OCI-LY7 (cell line): ENCODE data around the gene PXDN. TPM values are rescaled to one million over a fixed set of nuclear protein-coding genes. Genes with fewer than 3 reads are reported as not detected.

Experiments used
- BruUV-seq: library from RNA; stranded (reverse); fragments of 400-500 nt; replicated peaks from 2 replicates; lab custom pipeline; 2021; lab: Mats Ljungman, UMichigan
- CTCF ChIA-PET: fragments of 300-600 bp; sonication (Branson Sonifier 250); formaldehyde crosslinking; loops from one replicate; lab custom pipeline; 2022; ENCODE audit warnings: antibody characterized with exemption; ENCODE audit not compliant: unreplicated experiment; lab: Charles Lee
- POLR2A ChIA-PET: fragments of 300-600 bp; sonication (Branson Sonifier 250); formaldehyde crosslinking; loops from one replicate; lab custom pipeline; 2022; ENCODE audit warnings: antibody characterized with exemption; lab: Charles Lee
- DNase-seq: peaks from one replicate; pipeline ENCODE4 v3.0.0-alpha.2; 2015; ENCODE audit warnings: low spot score
- H2AFZ ChIP-seq: fragments of 200-600 bp; sonication (generic), shearing (Covaris generic); 2 replicates; pipeline ENCODE4 v1.6.1; 2014; ENCODE audit warnings: mild to moderate bottlenecking, antibody characterized with exemption, low read length, moderate library complexity
- H3K27ac ChIP-seq: fragments of 200-600 bp; sonication (generic); 2 replicates; pipeline ENCODE4 v1.5.1; 2014; ENCODE audit warnings: mixed run types, low read depth, mild to moderate bottlenecking, moderate library complexity, low read length, inconsistent platforms; ENCODE audit not compliant: poor library complexity, severe bottlenecking
- H3K36me3 ChIP-seq: fragments of 200-600 bp; sonication (generic); 2 replicates; pipeline ENCODE4 v1.6.1; 2014; ENCODE audit warnings: mild to moderate bottlenecking, antibody characterized with exemption, low read length, moderate library complexity, mixed read lengths; ENCODE audit not compliant: insufficient read depth
- H3K4me1 ChIP-seq: fragments of 200-600 bp; sonication (generic); 2 replicates; pipeline ENCODE4 v1.5.1; 2014; ENCODE audit warnings: mild to moderate bottlenecking, low read length; ENCODE audit not compliant: insufficient read depth, poor library complexity, severe bottlenecking
- H3K4me2 ChIP-seq: fragments of 200-600 bp; sonication (generic); 2 replicates; pipeline ENCODE4 v1.6.1; 2014; ENCODE audit warnings: mild to moderate bottlenecking, low read length
- H3K4me3 ChIP-seq: fragments of 200-600 bp; sonication (generic); 2 replicates; pipeline ENCODE4 v1.5.1; 2014; ENCODE audit warnings: mild to moderate bottlenecking, low read depth, low read length; ENCODE audit not compliant: poor library complexity, severe bottlenecking
- H3K79me2 ChIP-seq: fragments of 200-600 bp; sonication (generic); 2 replicates; pipeline ENCODE4 v1.6.1; 2016; ENCODE audit warnings: low read depth, mild to moderate bottlenecking, low read length, moderate library complexity, mixed read lengths; ENCODE audit not compliant: insufficient read depth
- H3K9me2 ChIP-seq: fragments of 200-600 bp; sonication (generic); 2 replicates; pipeline ENCODE4 v1.6.1; 2016; ENCODE audit warnings: mild to moderate bottlenecking, low read length, mixed read lengths; ENCODE audit not compliant: insufficient read depth
- H3K9me3 ChIP-seq: fragments of 200-600 bp; sonication (generic); 2 replicates; pipeline ENCODE4 v1.6.1; 2014; ENCODE audit warnings: mild to moderate bottlenecking, mixed run types, low read length, mixed read lengths
- H4K20me1 ChIP-seq: fragments of 200-600 bp; sonication (generic); 2 replicates; pipeline ENCODE4 v1.6.1; 2014; ENCODE audit warnings: mild to moderate bottlenecking, antibody characterized with exemption, low read length, moderate library complexity, mixed read lengths; ENCODE audit not compliant: insufficient read depth
- CTCF ChIP-seq: fragments of 200-600 bp; sonication (generic); conservative IDR thresholded peaks from 2 replicates; pipeline ENCODE4 v1.5.1; 2014; ENCODE audit warnings: mild to moderate bottlenecking, antibody characterized with exemption, low read length, moderate library complexity, mixed read lengths
- EZH2phosphoT487 ChIP-seq: fragments of 200-600 bp; sonication (generic); IDR thresholded peaks from 2 replicates; pipeline ENCODE4 v1.6.1; 2018; ENCODE audit warnings: low read depth, borderline replicate concordance, mild to moderate bottlenecking, mixed run types, antibody characterized with exemption, low read length, moderate library complexity, mixed read lengths
- intact Hi-C: fragments of 100-400 bp; cut with micrococcal nuclease; formaldehyde crosslinking; loops from one replicate; pipeline ENCODE4 v1.10.0; 2022; ENCODE audit not compliant: unreplicated experiment
- total RNA-seq, 2 experiments: library from RNA; depleted of rRNA in 1 of 2; stranded (reverse); fragments of >200 nt in 1 of 2; shearing (Covaris generic) in 1 of 2; gene quantifications; 2 replicates each; pipeline ENCODE4 v1.2.3, GENCODE V29; 2014 to 2022

The PXDN gene
- total RNA-seq, 2 experiments from 2014 or later: not detected

GRCh38 chr2:1605102-1606045 is 138.9 kb downstream of the PXDN start:
- Histone ChIP-seq H3K9me3 (no peaks in the 10 kb centered on the region), H3K4me1 (peaks cover 13% of the 10 kb centered on the region), H3K9me2 (no peaks in the 10 kb centered on the region), H3K4me2 (no peak overlapping the region), H3K36me3 (no peaks in the 10 kb centered on the region), H3K27ac (no peak overlapping the region), H3K79me2 (no peaks in the 10 kb centered on the region), H4K20me1 (no peaks in the 10 kb centered on the region), H3K4me3 (no peak overlapping the region), H2AFZ (no peak overlapping the region)
- BruUV-seq: no TSS peak
- no peak for DNase-seq
- no peak for TF ChIP-seq EZH2phosphoT487
- TF ChIP-seq CTCF: no peak
- intact Hi-C loops: no loop called here
- POLR2A ChIA-PET: interaction anchor here (0.6 kb wide), 1 partner anchor 57 kb away, joined by 3 read pairs; no protein-coding TSS in a partner anchor
- CTCF ChIA-PET: interaction anchor here (0.6 kb wide), 2 partner anchors 47 to 86 kb away, joined by 3 read pairs; no protein-coding TSS in a partner anchor

DNA sequence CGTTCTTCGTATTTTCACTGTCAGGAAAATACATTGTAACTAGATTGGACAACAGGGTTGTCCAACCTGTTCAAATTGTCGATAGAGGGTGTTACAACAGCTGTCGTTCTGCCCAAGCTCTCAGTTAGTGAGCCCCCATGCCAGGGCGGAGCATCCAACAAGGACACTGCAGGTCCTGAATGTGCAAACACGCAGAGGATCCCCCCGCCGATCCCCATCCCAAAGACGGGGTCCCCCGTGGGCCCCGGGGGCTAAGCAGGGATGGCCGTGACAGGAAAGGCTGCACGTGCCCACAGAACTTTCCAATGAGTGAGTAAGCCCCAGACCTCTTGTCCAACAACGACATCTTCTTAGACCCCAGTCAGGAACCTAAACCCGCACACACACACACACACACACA is 140.8 kb downstream of the PXDN start:
- Histone ChIP-seq H3K79me2 (no peaks in the 10 kb centered on the region), H2AFZ (no peak overlapping the region), H4K20me1 (no peaks in the 10 kb centered on the region), H3K4me2 (no peak overlapping the region), H3K27ac (no peak overlapping the region), H3K9me2 (no peaks in the 10 kb centered on the region), H3K36me3 (no peaks in the 10 kb centered on the region), H3K4me1 (no peaks in the 10 kb centered on the region), H3K4me3 (no peak overlapping the region), H3K9me3 (no peaks in the 10 kb centered on the region)
- ChIA-PET CTCF (no interaction called here), POLR2A (no interaction called here)
- intact Hi-C loops: no loop called here
- no peak for DNase-seq
- TF ChIP-seq EZH2phosphoT487 (no peak), CTCF (no peak)
- BruUV-seq: no TSS peak

DNA sequence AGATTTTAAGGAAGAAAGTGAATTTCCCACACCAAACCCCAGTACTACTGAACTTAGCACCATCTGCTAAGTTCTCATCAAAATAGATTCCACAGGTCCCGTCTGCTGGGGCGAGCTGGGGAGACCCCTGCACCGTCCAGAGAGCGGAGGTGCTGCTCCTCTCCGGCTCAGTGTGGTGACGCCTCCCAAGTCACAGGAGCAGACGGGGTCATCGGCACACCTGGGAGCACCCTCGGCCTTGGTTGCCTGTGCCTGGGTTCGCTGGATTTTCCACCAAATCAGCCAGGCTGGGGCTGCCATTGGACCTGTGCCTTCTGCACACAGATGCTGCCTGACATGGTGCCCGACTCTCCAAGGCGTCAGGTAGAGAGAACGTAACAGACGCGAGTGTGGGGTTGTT is 141.3 kb downstream of the PXDN start:
- Histone ChIP-seq H3K4me1 (no peaks in the 10 kb centered on the region), H3K4me3 (no peak overlapping the region), H3K36me3 (no peaks in the 10 kb centered on the region), H3K9me3 (no peaks in the 10 kb centered on the region), H3K9me2 (no peaks in the 10 kb centered on the region), H3K79me2 (no peaks in the 10 kb centered on the region), H4K20me1 (no peaks in the 10 kb centered on the region), H3K27ac (no peak overlapping the region), H3K4me2 (no peak overlapping the region), H2AFZ (no peak overlapping the region)
- intact Hi-C loops: no loop called here
- DNase-seq: no peak
- ChIA-PET CTCF (no interaction called here), POLR2A (no interaction called here)
- TF ChIP-seq EZH2phosphoT487 (no peak), CTCF (no peak)
- BruUV-seq: no TSS peak
